HG03565 (cell line): ENCODE data around the gene INTS2.
"Not testable (repeated sequence)": the region's sequence is repeated elsewhere in the genome, so short reads cannot be mapped to it uniquely, and the experiment has no call there.

Experiments
- ATAC-seq: cut with Tn5 transposase; IDR thresholded peaks from one replicate; pipeline ENCODE4 v1.9.1; 2021; ENCODE audit warnings: mild to moderate bottlenecking, moderate library complexity; ENCODE audit not compliant: unreplicated experiment

Gene INTS2

DNA sequence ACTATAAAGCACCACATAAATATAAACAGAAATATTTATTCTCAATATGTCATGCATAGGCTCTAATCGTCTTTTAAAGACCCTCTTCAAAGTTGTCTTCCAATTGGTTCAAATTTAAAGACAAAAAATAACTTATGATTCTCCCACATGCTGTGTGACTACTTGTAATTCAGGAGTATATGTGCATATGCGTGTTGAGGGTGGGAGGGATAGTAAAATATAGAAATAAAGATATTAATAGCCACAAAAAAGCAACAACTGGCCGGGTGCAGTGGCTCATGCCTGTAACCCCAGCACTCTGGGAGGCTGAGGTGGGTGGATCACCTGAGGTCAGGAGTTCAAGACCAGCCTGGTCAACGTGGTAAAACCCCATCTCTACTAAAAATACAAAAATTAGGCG lies 33.5 kb downstream of the INTS2 start:
- not testable (repeated sequence) for ATAC-seq

DNA sequence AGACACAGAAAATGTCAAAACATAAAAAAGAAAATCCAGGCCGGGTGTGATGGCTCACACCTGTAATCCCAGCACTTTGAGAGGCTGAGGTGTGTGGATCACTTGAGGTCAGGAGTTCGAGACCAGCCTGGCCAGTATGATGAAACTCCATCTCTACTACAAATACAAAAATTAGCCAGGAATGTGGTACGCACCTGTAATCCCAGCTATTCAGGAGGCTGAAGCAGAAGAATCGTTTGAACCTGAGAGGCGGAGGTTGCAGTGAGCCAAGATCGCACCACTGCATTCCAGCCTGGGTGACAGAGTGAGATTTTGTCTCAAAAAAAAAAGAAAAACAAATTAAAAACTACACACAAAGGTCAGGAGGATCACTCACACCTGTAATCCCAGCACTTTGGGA lies 40.0 kb downstream of the INTS2 start:
- ATAC-seq, result not testable (repeated sequence)

GRCh38 chr17:61885865-61886264 lies 41.9 kb downstream of the INTS2 start:
- not testable (repeated sequence) for ATAC-seq

- ATAC-seq, result no peak
These were observed 42.9 kb downstream of the INTS2 start for GRCh38 chr17:61884864-61885263.

DNA sequence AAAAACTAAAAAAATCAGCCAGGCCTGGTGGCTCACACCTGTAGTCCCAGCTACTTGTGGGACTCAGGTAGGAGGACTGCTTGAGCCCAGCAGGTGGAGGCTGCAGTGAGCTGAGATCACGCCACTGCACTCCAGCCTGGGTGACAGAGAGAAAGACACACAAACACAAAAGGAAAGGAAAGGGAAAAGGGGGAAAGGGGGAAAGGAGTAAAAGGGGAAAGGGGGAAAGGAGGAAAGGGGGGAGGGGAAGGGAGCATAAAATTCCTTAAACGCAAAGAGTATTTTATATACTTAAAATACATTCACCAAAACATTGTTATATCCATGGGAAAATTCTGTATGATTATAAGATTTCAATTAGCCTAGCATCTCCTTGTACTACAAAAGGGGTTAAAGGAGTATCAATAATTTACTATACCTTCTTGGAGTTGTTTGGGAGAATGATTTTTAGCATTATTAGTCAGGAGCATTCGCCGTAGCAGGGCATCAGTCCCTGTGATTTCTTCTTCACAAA lies 47.1 kb downstream of the INTS2 start:
- ATAC-seq, result no peak

DNA sequence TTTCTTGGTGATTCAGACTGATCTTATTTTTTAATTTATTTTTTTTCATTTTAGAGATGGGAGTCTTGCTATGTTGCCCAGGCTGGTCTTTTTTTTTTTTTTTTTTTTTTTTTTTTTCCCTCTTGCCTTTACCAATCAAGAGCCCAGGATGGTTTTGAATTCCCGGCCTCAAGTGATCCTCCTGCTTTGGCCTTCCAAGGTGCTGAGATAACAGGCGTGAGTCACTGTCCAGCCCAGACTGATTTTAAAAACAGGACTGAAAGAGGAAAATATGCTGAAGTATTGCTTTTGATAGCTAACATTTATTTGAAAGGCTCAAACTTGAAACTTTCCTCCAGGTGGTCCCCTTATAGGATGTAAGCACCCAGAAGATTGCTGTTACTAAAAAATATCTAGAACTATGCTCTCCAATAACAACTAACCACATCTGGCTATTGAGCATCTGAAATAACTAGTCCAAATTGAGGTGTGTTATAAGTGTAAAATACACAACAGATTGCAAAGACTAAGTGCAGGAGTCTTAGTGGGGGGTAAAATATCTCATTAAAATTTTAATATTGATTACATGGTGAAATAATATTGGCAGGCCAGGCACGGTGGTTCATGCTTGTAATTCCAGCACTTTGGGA lies 48.7 kb downstream of the INTS2 start:
- ATAC-seq, result no peak

DNA sequence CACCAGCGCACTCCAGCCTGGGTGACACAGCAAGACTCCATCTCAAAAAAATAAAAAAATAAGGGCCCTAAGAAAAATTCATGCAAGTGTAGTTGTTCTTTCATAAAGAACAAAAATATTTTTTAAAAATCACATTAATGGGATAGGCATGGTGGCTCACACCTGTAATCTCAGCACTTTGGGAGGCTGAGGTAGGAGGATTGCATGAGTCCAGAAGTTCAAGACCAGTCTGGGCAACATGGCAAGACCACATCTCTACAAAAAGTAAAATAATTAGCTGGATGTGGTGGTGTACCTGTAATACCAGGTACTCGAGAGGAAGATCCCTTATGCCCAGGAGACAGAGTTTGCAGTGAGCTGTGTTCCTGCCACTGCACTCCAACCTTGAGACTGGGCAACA lies 49.3 kb downstream of the INTS2 start:
- no peak for ATAC-seq

- ATAC-seq, result no peak
These were observed 49.9 kb downstream of the INTS2 start for GRCh38 chr17:61877837-61878236.

DNA sequence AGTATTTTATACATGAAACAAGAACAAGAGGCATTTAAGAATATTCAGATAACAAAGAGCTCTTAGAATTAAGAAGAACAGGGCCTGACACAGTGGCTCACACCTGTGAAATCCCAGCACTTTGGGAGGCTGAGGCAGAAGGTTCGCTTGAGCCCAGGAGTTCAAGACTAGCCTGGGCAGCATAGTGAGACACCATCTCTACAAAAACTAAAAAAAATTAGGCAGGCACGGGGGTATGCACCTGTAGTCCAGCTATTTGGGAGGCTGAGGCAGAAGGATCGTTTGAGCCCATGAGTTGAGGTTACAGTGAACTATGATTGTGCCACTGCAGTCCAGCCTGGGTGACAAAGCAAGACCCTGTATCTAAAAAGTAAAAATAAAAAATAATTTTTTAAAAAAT lies 52.0 kb downstream of the INTS2 start:
- ATAC-seq, result no peak

- no peak for ATAC-seq
These were observed 52.5 kb downstream of the INTS2 start for GRCh38 chr17:61875285-61875684.

DNA sequence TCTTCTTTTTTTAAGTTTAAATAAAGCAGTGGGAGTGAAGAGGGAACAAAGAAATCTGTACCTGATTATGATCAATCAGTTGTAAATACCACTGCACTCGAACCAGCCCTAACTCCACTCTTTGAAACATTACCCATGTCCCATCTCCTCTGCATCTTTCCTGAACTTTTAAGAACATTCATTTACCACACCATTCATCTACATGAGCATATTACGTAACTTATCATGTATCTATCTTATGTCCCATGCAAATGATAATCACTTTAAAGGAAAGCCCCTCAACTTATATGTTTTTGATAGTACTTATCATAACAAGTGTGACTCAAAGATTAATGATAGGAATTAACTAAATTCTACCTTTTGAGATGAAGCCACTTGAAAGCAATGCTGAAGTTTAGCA lies 53.7 kb downstream of the INTS2 start:
- ATAC-seq, result no peak

- ATAC-seq, result no peak
These were observed 55.7 kb downstream of the INTS2 start for GRCh38 chr17:61872099-61872498.

- ATAC-seq, result no peak
These were observed 58.6 kb downstream of the INTS2 start for GRCh38 chr17:61869138-61869537.

- no peak for ATAC-seq
These were observed 59.7 kb downstream of the INTS2 start for GRCh38 chr17:61868074-61868473.

DNA sequence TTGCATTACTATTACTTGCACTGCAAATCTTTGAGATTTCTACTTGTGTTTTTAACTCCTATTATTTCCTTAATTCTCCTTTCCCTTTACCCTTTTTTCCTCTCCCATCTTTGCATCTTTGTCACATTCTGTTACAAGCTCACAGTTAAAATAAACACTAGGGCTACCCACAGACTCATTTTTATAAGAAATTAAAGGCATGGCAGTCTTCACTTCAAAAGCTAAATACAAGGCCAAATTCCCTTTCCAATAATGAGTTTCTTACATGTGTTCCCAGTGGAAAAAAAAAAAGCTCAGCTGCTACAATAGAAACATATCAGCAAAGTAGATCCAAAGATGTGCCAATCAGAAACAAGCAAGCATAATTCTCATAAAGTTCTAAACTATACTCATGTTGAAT lies 60.7 kb downstream of the INTS2 start:
- no peak for ATAC-seq

DNA sequence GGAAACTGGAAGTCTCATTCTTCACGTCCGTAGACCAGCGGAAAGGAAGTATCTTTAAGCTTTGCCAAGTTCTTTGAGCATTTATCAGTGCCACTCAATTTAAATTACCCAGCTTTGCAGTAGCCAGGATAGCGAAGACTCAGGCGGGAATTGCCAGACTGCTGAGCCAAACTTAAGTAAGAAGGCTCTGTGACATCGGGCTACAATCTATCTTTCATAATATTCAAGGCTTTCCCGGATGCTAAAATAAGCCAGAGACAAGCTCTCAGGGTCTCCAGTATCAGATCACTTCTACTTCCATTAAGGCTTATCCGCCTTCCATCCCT lies 64.0 kb downstream of the INTS2 start:
- no peak for ATAC-seq

DNA sequence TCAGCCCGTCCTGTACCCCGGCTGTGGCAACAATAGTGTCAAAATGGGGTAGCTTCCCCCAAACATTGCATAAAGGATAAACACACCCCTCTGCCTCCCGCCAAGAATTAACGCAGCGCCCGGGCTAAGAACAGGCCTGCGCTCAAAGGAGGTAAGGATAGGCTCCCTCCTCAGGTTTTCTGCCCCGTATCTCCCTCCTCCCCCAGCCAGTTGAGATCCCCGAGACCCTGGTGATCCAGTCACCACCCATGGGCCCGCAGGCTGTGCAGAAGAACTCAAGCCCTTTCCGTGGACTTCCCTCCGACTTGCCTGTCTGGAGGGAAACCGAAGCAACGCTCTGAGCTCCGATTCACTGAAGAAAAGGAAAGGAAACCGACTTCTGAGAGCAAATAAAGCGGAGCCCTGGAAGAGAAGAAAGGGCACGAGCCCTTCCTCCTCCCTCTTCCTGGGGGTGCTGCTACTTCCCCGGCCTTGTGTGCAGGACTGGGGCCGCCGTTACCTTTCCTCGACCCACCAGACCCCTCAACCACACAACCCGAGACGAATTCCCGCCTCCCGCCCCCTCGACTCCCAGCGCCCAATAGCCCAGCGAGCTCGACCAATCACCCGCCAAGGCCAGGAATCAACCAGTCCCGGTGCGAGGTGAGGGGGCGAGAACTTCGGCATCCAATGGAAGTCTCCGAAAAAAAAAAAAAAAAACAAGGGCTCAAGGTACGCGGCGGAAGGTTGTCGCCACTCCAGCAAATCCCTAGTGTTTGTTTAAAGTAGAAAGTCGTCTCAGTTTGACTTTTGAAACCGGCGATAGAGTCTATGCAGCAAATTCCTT lies 64.6 kb downstream of the INTS2 start, which contains the start of gene BRIP1:
Gene BRIP1 (minus strand): TSS at position 554 of the 826 bp plus-strand sequence. CDS start 1,989 bp downstream, outside the sequence.
- ATAC-seq, result peak; percentile 60

DNA sequence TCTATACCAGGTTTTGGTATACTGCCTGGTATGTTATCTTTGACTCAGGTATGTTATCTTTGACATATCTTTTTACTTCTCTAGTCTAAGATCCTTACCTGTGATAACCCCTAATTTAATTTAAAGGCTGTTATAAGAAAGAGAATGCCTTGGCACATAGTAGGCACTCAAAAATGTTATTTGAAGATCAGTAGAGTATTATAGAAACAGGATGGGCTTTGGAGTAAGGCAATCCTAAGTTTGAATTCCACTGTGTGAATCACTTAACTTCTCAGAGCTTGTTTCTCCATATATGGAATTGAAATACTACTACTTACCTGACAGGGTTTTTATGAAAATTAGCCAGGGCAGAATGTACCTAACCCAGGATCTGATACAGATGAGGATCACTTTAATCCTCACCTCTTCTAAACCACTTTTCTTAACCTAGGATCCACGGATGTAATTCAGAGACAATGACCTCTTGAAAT lies 65.6 kb downstream of the INTS2 start:
- no peak for ATAC-seq

- not testable (repeated sequence) for ATAC-seq
These were observed 67.4 kb downstream of the INTS2 start for GRCh38 chr17:61860397-61860796.

GRCh38 chr17:61856035-61856434 lies 71.7 kb downstream of the INTS2 start:
- ATAC-seq, result no peak

DNA sequence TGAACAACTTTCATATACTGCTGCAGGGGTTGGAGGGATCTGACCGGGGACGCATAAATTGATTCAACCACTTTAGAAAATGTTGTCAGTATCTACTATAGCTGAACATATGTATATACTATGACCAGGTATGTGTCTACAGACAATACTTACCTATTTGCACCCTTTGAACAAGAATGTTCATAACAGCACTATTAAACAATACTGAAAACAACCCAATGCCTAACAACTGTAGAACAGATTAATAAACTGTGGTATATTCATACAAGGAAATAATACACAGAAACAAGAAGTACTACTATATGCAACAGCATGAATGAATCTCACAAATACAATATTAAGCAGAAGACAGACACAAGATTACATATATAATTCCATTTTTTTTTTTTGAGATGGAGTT lies 74.9 kb downstream of the INTS2 start:
- no peak for ATAC-seq

DNA sequence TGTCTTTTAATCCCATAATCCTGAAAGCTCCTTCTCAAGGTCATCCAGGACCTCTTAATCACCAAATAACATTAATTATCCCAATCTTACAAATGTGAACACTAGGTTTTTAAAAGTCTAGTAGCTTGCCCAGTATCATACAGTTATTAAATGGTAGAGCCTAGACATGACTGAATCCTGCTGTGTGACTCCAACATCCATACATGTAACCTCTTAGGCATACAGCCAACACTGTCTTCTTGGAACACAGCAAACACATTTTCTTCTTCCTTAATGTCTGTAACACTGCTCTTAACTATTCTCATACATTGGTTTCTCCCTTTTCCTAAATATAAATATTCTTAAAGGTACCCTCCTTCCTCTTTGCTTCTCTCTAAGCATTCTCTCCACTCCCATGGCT lies 78.1 kb downstream of the INTS2 start:
- no peak for ATAC-seq
